Measurements from ENCODE around the gene RBMS3. TPM values are rescaled to one million over a fixed set of nuclear protein-coding genes. Genes with fewer than 3 reads are reported as not detected.

Gene RBMS3
- total and polyA plus RNA-seq, 2 of the 13 experiments (the other 11 are each of a cell fraction or from before 2014, with no cell fraction given) = not detected

- FAIRE-seq (no peak), ATAC-seq (no peak), DNase-seq (ENCODE audit: low spot score) (no peak)
- 7% methylated on average over 3 of the region's 3 CpGs for WGBS (ENCODE audit: low lambda C conversion rate)
- TF ChIP-seq IKZF5 (CRISPR knock-in tag; IDR thresholded peaks at IDR 0.05) (no peak), MAF1 (CRISPR knock-in tag; IDR thresholded peaks at IDR 0.05; ENCODE audit: borderline replicate concordance) (no peak), ZBTB33 (CRISPR knock-in tag; IDR thresholded peaks at IDR 0.05) (no peak), PAX8 (CRISPR knock-in tag; IDR thresholded peaks at IDR 0.05; ENCODE audit: borderline replicate concordance) (no peak)
- POLR2A ChIA-PET = no interaction called here
- CTCF ChIA-PET (ENCODE audit: low intra/inter-chr PET ratio, low total read pairs) = no interaction called here
- H4K20me1 ChIP-seq (ENCODE audit: insufficient read depth, low read length) = no peaks in the 10 kb centered on the region
- no peak overlapping the region for H3K4me2 ChIP-seq (ENCODE audit: low read depth, low read length)
- H3K79me2 ChIP-seq (ENCODE audit: insufficient read depth, low read length) = no peaks in the 10 kb centered on the region
- BruUV-seq (replicated peaks) = no TSS peak
- H3K27ac ChIP-seq (ENCODE audit: extremely low read length, insufficient read depth, low read length) = no peak overlapping the region
- in situ Hi-C loops (cut with HindIII; ENCODE audit: extremely low pct_ligation_motif_present, low pct_unique_long_range_greater_than_20kb) (no loop called here), intact Hi-C loops (cut with micrococcal nuclease; ENCODE audit: unreplicated experiment) (no loop called here)
- H2AFZ ChIP-seq (ENCODE audit: low read length) = no peak overlapping the region
- H3K9ac ChIP-seq (ENCODE audit: insufficient read depth, low read depth, low read length) = no peak overlapping the region
- H3K4me1 ChIP-seq (ENCODE audit: insufficient read depth, low read length) = no peaks in the 10 kb centered on the region
- no peaks in the 10 kb centered on the region for H3K36me3 ChIP-seq (replicated peaks in 1 of 2; ENCODE audit: control insufficient read depth in 1 of 2, insufficient read depth in 2 of 2, low read length in 2 of 2)
- no peaks in the 10 kb centered on the region; a peak in 1 of 5 replicates for H3K27me3 ChIP-seq (ENCODE audit: control insufficient read depth in 1 of 2, insufficient read depth in 2 of 2, low read length in 2 of 2)
- H3K4me3 ChIP-seq (replicated peaks in 1 of 3; ENCODE audit: insufficient read depth in 1 of 3, low read depth in 2 of 3, low read length in 3 of 3) = no peak overlapping the region
- H3K9me3 ChIP-seq (ENCODE audit: low read length) = no peaks in the 10 kb centered on the region
Observed at GRCh38 chr3:29493109-29493508, 212.2 kb downstream of the RBMS3 start.
